DMS53 treated with DMSO at 0.1 percent for 48 hours (cell line): ENCODE measurements around the gene COL5A1.
"Not testable (repeated sequence)": the region's sequence is repeated elsewhere in the genome, so short reads cannot be mapped to it uniquely, and the experiment has no call there.

Experiments
- DNase-seq: peaks from one replicate; lab custom pipeline; 2025; ENCODE audit not compliant: unreplicated experiment; lab: John Stamatoyannopoulos, UW

Gene COL5A1

DNA sequence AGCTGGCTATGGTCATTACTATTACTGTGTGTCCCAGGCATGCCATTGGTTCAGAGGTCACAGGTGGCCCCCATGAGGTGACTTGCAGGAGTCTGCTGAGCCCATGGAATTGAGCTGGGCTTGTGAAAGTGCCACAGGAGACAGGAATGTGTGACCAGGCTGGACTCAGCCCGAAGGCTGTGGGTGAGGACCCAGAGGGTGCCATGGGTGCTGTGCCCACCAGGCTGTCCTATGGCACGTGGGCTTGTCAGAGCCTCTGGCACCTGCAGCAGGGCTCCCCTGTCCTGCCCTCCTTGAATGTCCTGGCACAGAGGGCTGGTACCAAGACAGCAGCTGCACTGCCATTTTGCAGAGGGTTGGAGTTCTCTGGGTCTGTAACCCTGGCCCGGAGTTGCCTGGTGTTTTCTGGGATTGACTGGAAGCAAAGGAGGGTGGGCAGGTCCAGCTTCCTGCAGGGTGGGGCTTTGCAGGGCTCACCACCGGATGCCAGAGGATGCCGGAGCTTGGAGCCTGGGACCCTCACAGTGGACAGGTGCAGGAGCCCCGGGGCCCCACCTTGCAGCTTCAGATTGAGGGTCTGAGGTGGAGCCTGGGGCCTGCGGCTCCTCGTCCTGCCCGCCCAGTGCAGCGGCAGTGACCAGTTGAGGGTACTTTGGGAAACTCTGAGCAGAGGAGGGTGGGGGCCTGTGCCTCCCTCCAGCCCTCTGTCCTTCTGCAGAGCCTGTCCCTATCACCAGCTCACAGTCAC is 14.2 kb downstream of the COL5A1 start:
- no peak for DNase-seq

DNA sequence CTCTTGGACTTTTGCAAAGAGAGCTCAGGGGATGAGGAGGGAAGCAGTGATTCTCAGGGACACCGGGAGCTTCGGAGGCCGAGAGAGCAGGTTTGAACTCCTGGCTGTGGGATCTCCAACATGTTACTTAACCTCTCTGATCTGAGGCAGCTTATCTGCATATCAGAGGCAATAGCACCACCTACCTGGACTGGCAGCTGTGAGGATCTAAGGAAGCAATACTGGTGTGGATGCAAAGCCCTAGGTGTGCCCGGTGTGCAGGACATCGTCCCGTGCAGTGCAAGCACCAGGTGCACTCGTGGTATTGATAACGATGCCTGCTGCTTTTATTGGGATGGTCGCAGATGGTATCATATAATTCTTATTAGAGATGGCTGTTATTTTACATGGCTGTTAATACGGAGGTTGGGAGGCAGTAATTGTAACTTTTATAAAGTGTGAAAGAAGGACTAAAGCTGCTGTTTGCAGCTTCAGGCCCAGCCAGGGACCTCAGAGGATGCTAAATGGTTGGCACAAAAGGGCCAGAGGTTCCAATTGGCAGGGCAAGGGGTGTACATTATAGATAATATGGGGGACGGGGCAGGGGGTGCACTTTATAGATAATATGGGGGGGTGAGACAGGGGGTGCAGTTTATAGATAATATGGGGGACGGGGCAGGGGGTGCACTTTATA is 14.9 kb downstream of the COL5A1 start:
- no peak for DNase-seq

DNA sequence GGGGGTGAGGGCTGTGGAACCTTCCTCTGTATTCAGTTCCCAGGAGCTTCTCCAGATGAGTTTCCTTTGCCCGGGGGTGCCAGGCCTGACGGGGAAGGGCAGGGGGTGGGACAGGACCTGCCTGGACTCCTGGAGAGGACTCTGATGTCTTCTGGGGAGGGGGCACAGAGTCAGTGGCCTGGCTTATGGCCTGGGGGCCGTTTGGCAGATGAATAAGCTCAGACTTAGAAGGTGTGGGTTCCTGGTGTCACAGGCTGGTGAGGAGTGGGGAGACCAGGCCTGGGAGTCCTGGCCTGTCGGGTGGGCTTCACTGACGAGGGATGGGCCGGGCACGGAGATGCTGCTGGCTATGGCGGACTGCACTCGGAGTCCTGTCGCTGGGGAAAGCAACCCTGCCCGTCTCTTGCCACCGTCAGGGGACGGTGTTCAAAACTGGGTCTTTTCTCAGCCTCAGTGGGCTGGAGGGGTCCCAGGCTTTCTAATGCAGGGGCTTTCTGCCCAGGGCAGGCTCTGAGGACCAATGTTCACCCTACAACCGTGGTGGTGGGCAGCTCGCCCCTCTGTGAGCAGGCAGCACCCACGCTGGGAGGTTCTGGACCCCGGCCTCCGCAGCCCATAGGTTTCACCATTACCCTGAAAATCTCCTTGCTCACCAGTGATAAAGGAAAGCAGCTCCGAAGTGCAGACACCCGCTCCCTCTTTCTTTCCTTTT is 16.2 kb downstream of the COL5A1 start:
- DNase-seq = no peak

DNA sequence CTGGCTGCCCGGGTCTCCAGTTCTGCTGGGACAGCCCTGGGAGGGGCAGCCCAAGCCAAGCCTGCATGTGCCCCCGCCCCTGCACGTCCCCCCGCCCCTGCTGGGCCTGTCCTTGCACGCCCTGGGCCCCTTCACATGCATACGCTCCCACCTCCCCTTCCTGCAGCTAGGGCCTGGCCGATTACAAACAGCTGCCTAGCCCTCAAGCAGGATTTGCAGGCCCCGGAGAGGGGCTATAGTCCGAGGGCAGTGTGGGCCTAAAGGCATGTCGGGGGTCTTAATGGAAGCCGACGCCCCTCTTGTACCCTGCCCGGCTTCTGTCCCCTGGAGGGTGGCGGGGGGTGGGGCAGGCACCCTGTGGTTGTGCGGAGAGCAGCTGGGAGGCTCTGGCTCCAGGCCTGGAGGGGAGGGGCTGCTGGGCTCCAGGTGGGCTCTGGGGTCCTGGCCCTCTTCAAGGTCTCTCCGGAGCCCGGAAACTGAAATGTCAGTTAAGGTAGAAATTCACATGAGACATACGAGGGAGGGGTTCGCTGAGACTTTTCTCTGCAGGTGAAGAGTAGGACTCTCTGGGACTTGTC is 16.9 kb downstream of the COL5A1 start:
- no peak for DNase-seq

DNA sequence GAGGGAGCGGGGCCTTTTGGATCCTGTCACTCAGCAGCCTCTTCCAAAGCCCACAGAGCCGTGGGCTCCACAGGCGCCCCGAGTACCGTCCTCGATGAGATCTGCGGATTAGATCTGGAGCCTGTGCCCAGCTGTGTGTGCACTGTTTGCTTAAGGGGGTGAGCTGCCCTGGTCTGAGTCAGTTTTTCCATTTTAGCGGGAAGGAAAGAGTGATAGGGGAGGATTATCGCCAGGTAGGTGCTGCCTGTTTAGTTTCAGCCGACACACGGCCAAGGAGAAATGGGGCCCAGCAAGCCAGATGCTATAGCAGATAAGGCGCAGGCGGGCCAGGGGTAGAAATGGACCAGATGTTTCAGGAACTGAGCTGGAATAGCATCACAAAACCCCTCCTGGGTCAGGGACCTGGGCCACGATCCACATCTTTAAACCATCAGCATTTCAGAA is 18.1 kb downstream of the COL5A1 start:
- DNase-seq = no peak

DNA sequence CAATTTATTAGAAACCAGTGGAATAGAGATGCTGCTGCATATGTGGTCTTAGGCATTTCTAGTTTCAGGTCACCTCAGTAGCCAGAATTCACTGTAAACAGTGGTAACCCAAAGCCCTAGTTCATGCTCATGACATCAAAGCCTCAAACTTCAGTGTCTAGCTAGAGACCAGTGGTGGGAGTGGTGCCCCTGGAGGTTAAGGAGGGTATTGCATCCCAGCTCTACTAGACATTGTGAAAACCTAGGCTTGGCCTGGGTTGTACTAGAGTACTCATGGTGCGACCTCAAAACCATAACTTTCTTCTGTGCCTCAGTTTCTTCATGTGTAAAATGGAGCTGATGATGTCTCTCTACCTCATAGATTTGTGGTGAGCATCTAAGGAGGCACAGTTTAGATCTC is 18.8 kb downstream of the COL5A1 start:
- DNase-seq = no peak

DNA sequence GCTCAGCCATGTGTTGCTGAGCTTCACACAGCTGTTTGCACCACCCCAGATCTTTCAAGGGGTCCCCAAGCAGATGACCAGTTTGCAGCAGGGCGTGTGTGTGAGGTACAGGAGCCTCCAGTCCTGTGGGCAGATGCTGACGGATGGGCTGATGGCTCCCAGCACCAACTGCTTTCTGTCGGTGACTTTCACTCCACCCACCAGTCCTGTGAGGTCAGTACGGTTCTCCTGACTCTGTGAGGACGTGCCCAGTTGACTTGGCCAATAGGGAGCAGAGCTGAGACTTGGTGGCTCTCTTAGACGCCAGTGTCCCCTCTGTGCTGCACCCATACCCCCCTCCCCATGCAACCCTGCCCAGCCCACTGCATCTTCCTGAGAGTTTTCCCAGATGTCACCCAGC is 19.7 kb downstream of the COL5A1 start:
- DNase-seq = no peak

DNA sequence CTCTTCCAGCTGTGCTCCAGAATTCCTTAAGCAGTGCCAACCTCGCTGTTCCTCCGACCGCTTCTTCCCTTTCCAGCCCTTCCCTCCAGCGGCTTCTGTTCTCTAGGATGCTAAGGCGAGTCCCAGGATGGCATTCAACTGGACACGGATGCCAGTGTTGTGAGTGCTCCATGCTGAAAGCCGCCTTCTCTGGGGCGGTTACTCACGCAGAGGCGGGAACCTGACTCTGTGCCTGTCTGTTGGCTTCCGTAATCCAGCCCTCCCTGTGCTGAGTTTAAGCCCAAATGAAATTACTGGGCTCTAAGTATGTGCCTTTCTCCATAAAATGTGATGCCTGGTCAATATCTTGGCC is 20.2 kb downstream of the COL5A1 start:
- DNase-seq = no peak

DNA sequence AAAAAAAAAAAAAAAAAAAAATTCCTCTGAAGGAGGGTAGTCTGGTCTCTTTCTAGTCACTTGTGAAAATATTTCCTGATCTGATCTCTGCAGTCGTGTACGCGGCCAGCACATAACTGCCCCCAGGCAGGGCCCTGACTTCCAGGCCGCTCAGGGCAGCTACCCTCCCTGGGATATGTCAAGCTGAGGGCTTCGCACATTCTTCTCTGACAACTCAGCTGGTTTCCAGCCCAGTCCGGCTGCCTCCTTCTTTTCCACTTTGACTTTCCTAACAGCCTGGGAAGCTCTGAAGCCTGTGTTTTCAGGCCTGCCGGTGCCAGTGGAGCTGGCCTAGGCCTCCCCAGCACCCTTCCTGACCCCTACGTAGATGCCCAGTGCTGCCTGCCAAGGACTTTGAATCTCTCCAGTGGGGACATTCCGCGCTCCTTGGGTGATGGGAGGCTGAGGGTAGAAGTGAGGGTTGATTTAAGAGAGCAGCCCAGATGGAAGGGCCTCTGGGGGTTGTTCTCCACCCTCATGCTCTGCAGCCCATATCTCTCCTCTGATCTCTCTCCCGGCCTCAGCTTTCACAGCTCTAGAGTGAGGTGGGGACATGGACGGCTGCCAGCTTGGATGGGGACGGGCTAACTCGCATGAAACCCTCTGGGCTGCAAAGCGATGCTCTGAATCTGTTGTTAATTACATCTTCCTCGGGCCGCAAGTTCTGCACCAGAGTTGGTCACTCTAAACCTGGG is 20.7 kb downstream of the COL5A1 start:
- DNase-seq = no peak

DNA sequence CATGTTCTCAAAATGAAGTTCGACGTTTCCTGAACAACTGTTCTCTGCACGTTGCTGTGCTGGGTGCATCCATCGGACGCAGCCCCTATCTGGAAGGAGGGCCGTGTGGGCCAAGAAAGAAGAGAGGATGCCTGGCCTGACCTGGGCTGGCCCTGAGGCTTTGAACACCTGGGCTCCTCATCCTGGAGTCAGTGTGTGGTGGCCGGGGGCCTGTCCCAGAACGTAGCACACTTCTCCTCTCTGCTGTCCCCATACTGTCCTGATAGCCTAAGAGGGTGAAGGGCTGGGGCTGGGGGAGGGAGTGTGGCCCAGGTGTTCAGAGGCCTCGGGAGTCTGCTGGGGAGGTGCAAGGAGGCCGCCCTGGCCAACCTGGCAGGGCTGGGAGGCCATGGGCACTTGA is 21.5 kb downstream of the COL5A1 start:
- no peak for DNase-seq

DNA sequence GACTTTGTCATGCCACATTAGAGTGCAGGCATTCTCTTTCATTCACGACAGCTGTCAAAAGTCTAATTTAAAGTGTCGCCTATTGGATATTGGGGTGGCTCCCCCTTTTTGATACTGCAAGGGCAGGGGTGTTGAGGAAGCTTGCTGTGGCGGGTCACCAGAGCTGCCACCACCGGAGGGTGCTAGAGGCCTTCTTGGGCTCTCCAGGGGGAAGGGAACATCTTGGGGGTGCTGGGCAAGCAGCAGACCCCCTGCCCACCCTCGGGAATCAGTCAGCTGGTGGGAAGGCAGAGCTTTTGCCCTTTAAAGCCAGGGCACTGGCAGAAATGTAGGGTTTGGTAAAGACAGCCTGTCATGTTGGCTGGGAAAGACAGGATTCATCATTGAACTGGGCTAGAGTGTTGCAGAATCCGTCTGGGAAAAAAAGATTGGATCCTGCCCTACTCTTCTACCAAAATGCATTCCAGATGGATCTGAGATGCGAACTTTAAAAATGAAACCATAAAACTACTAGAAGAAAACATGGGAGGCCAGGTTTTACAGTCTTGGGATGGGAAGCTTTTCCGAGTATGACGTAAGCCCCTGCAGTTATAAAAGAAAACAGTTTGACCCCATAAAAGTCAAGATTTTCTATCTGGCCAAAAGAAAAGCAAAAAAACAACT is 22.3 kb downstream of the COL5A1 start:
- DNase-seq = no peak

DNA sequence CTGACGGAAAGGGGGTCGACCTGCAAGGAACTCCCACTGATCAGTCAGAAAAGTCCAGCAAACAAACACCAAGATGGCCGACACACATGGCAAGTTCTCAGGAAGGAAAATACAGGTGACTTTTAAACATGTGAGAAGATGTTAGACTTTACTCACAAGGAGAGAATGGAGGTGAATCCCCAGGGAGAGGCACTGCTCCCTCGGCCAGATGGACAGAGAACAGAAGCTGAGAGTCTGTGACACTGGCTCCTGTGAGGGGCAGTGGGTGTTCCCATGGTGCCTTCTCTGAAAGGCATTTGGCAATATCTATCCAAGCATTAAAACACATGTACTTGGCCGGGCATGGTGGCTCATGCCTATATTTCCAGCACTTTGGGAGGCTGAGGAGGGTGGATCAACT is 22.8 kb downstream of the COL5A1 start:
- no peak for DNase-seq

DNA sequence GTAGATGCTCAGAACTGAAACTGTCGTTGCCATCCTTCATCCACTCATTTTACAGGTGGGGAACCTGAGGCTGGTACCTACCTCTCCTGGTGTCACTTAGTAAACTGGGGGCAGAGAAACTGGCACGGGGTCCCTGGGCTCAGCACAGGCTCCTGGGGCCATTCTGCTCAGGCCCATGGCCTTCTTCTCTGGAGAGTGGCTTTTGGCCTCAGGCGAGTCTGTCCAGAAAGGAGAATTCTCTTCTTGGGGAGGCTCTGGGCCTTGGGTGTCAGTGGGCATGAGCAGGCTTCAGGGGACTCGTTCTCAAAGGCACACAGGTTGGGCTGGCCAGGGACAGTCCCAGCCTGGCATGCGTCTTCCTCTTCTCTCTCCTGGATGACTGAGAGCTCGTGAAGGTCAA is 24.6 kb downstream of the COL5A1 start:
- DNase-seq = no peak

DNA sequence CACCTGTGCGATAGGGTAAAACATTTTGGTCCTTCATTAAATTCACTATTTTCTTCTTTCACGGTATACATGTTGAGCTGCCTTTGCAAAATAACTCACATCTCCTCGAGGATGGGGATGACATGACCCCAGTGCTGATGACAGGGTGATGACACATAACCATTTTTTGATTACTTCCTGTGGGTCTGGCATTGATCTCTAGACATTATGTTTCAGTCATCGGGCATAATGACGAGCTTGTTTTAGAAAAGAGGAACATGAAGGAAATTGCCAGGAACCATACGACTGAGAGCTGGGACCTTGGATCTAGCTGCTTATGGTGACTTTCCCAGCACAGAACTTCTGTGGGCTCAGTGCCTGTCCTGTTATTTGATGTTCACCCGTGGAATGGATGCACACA is 25.2 kb downstream of the COL5A1 start:
- no peak for DNase-seq

DNA sequence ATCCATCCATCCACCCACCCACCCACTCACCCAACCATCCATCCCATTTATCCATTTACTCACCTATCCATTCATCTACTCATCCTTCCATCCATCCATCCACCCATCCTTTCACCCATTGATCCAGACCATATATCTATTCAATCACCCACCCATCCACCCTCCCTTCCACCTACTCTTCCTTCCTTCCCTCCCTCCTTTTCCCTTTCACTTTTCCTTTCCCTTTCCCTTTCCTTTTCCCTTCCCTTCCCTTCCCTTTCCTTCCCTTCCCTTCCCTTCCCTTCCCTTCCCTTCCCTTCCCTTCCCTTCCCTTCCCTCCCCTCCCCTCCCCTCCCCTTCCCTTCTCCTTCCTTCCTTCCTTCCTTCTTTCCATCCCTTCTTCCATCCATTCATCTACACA is 27.4 kb downstream of the COL5A1 start:
- DNase-seq = not testable (repeated sequence)

DNA sequence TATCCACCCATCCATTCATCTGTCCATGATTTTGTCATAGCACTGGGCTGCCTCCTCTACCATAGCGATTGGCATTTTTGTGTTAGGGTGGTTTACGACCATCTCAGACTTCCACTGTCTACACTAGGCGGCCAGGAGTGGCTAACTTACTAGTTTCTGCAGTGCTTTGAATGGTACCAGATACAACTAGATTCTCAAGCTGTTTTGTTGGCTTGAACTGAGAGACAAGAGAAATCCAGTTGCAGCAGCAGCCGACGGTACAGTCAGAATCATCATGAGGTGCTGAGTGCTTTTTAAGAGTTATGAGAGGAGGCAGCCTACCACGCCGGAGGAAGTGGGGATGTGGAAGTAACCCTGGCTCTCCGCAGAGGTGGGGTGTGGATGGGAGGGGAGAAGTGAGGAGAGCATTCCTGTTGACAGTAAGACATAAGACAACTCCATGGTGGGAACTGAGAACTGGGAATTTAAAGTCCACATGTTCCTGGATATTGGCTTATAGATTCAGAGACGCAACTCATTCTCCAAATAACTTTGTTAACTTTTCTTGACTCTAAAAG is 27.9 kb downstream of the COL5A1 start:
- no peak for DNase-seq

DNA sequence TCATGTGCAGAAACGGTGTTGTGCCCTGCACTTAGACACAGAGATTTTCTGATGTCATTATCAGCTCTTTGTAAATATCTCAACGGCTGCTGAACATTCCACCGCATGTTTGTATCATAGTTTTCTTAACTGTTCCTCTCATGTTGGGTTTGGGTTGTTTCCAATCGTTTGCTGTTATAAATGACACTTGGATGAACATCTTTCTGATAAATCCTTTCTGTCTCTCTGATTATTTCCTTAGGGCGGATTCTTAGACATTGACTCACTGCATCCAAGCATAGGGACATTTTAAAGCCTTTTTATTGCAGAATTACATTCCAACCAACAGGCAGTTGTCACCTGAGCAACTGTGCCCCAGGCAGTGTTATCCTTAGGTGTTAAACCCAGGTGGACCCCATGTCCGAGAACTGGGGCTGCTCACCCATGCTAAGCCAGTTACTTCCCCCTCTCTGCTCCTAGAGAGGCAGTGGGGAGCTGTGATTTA is 28.5 kb downstream of the COL5A1 start:
- no peak for DNase-seq

DNA sequence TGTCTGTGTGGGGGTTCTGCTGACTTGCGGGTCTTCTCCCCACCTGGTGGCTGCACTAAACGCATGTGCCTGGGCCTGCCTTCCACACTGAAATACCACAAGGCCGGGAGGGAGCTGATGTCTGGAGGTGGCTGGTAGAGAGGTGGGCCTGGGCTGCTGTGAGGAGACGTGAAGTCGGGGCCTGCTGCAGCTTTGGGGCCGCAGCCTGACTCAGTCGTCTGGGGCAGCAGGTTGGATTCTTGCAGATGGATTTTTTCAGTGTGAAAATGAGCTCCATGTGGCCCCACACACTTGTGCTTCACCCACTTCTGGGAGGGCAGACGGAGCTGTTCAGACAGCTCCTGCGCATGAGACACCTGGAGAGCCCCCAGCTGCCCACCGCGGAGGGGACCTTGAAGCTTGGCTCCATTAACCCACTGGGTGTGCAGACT is 29.3 kb downstream of the COL5A1 start:
- no peak for DNase-seq

DNA sequence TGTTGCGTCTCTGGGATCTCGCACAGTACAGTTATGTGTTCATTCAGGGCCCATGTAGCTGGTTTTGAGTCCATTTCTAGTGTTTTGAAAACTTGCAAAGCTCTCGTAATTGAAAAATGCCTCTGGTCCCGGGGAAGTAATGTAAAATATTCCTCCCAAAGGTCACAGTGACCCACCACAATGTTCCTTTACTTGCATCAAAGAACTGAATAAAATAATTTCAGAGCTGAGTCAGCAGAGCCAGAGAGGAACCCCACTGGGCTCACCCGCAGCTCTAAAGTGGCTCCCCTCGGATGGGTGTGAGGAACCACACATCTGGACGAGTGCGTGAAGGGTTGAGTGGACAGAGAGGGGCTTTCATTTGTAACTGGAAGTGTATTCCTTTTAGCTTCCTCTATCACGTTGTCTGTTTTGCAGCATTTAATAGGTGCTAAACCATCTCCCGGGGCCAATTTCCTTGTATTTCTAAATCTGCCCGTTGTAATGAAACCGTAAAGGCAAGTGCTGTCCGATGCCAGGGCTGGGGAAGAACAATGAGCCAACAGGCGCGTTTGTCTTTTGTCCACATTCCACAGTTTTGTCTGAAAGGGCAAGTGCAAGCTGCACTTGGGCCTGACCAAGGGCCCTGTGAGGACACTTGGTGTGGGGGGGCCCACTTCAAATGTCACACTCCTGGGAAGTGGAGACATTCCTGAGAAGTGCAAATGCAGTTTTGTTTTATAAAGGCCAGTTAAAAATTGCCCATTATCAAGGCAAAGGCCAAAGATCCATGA is 29.9 kb downstream of the COL5A1 start:
- no peak for DNase-seq
